NCI-H524 (cell line): ENCODE results near the gene PGF.
"Not testable (repeated sequence)": the region's sequence is repeated elsewhere in the genome, so short reads cannot be mapped to it uniquely, and the experiment has no call there.

ENCODE experiments used
- DNase-seq, 2 experiments: peaks; one replicate each; lab custom pipeline; 2025; lab: John Stamatoyannopoulos, UW

PGF gene

GRCh38 chr14:74955229-74956026, at the start of gene PGF:
Gene PGF (minus strand): TSS chr14:74955597. CDS start chr14:74955242, 355 bp downstream.
- peak; percentile 18 to 73 for DNase-seq

GRCh38 chr14:75003250-75004027, 48.0 kb upstream of the PGF start:
- no peak for DNase-seq

GRCh38 chr14:75002392-75003249, 47.2 kb upstream of the PGF start, which contains the start of gene EIF2B2:
Gene EIF2B2 (plus strand): TSS chr14:75002921. CDS start chr14:75002991, 70 bp downstream.
- peak; percentile 100 for DNase-seq

- DNase-seq = peak in 1 of 2 experiments; percentile 45
Observed at GRCh38 chr14:75001899-75002298, 46.5 kb upstream of the PGF start.

DNA sequence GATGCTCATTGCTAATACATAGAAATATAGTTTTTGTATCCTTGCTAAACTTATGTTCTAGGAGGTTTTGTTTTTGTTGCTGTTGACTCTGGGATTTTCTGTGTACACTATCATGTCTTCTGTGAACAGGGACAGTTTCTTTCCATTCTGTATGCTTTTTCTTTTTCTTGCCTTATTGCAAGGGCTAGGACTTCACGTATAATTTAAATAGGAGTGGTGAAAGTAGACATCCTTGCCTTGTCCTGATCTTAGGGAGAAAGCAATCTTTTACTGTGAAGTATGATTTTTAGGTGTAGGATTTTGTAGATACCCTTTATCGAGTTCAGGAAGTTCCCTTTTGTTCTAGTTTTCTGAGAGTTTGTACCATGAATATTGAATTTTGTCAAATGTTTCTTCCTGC, 45.9 kb upstream of the PGF start:
- DNase-seq = no peak

DNA sequence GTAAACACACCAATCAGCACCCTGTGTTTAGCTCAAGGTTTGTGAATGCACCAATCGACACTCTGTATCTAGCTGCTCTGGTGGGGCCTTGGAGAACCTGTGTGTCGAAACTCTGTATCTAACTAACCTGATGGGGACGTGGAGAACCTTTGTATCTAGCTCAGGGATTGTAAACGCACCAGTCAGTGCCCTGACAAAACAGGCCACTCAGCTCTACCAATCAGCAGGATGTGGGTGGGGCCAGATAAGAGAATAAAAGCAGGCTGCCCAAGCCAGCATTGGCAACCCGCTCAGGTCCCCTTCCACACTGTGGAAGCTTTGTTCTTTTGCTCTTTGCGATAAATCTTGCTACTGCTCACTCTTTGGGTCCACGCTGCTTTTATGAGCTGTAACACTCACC, 40.4 kb upstream of the PGF start:
- not testable (repeated sequence) for DNase-seq

DNA sequence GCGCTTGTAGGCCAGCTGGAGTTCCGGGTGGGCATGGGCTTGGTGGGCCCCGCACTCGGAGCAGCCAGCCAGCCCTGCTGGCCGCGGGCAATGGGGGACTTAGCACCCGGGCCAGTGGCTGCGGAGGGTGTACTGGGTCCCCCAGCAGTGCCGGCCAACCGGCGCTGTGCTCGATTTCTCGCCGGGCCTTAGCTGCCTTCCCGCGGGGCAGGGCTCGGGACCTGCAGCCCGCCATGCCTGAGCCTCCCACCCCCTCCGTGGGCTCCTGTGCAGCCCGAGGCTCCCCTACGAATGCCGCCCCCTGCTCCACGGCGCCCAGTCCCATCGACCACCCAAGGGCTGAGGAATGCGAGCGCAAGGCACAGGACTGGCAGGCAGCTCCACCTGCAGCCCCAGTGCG, 38.8 kb upstream of the PGF start:
- not testable (repeated sequence) for DNase-seq

GRCh38 chr14:74988993-74989392, 33.6 kb upstream of the PGF start:
- DNase-seq = no peak

DNA sequence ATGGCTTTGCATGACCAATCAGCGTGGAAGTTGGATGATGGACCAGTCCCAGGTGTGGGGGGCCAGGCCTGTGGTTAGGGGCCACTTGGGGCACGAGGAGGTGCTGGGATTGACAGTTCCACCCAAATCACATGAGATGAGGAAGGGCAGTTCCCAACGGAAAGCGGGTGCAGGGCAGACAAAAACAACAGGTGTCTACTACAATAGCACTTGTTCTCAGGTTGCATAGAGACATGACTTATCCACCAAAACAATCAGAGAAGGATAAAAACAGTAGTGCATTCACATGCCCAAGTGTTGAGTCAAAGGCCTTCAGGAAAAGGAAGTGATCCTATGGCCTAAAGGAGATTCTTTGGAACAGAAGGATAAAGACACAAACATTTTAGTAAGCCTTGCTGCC, 32.7 kb upstream of the PGF start:
- no peak for DNase-seq

GRCh38 chr14:74985806-74986205, 30.4 kb upstream of the PGF start:
- DNase-seq = no peak

GRCh38 chr14:74985028-74985310, 29.6 kb upstream of the PGF start:
- no peak for DNase-seq

DNA sequence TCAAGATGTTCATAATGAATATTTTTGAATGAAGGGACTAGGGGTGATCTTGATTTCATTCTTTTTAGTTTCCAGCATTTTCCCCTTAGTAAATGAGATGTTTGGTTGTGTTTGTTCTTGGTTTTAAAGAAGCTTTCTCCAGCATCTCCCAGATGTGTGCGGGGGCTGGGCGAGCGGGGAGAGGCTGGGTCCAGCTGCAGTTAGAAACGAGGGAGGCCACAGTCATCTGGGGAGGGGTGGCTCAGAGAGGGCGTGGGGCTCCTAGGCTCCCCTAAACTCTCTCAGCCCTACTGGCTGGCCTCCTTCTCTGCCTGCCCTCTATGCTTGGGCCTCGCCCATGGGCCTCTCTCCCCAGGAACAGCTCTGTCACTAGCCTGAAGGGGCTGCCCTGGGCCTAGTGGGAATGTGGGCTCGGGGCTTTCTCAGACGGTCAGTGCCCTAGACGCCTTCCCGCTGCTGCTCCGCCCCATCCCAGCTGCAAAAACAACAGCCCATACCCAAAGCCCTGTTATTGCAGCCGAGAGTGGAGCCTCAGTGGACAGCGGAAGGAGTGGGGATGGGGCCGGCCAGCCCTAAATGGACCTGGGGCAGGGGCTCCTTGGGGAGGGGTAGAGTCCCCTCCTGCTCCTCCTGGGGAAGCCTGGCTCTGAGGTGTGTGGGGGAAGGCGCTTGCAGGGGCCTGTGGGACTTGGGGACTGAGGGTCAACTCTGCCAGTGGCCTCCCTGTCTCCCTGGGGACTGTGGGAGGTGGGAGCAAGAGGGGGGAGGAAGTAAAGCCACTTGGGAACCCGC, 29.0 kb upstream of the PGF start:
- DNase-seq = no peak

DNA sequence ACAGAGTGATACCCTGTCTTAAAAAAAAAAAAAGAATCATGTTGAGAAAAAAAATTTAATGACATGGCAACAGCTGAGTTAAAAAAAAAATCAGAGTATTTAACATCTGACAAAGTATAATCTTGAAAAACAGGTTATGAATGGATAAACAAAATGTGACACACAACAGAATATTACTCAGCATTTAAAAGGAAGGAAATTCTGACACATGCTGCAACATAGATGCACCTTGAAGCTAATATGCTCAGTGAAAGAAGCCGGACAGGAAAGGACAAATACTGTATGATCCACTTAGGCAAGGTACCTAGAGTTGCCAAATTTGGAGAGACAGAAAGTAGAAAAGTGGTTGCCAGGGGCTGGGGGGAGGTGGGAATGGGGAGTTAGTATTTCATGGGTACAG, 27.9 kb upstream of the PGF start:
- no peak for DNase-seq

- no peak for DNase-seq
Observed at GRCh38 chr14:74982661-74983060, 27.3 kb upstream of the PGF start.

GRCh38 chr14:74981833-74982232, 26.4 kb upstream of the PGF start:
- DNase-seq = no peak

GRCh38 chr14:74981462-74981782, 26.0 kb upstream of the PGF start:
- no peak for DNase-seq

GRCh38 chr14:74980731-74981461, 25.5 kb upstream of the PGF start:
- DNase-seq = peak; percentile 87 to 91

DNA sequence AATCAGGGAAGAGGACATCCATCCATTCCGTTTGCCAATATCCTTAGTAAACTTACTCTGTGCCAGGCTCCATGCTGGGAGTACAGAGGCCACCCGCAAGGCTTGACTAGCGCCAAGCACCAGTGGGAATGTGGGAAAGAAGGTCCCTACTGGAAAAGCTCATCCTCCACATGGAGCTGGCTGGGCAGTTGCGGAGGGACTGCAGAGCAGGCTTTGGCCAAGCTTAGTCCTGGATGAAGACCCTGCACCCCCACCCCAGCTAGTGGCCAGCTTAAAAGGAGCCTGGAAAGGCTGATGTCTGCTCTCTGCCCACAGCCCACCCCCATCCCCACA, 25.0 kb upstream of the PGF start:
- DNase-seq = peak; percentile 73 to 77

GRCh38 chr14:74979442-74980397, 24.3 kb upstream of the PGF start:
- peak; percentile 98 to 100 for DNase-seq

GRCh38 chr14:74979029-74979428, 23.6 kb upstream of the PGF start:
- no peak for DNase-seq
